Stimulated activated CD8-positive, alpha-beta memory T cell treated with anti-CD3 and anti-CD28 coated beads, Interleukin-12 subunit alpha, Interleukin-12 subunit beta, amount 100 ng/mL, for 4 hours (primary cell): ENCODE measurements around the gene VDAC2.
"Not testable (repeated sequence)": the region's sequence is repeated elsewhere in the genome, so short reads cannot be mapped to it uniquely, and the experiment has no call there.

Experiments
- DNase-seq: peaks from one replicate; pipeline ENCODE4 v3.0.0-alpha.2; 2020; ENCODE audit warnings: low read depth

Gene VDAC2

DNA sequence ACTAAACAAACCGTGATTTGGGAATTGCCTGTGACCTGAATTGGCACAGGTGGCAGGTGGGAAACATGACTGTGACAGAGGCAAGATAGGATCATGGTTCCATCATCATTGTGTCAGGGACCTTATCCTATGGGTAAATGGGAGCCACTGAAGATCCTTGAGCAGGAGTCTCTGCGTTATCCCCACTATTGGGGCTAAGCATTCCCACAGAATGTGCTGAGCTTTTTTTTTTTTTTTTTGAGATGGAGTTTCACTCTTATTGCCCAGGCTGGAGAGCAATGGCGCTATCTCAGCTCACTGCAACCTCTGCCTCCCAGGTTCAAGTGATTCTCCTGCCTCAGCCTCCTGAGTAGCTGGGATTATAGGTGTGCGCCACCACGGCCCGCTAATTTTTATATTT, 10.6 kb upstream of the VDAC2 start:
- not testable (repeated sequence) for DNase-seq

GRCh38 chr10:75201793-75202307, 8.7 kb upstream of the VDAC2 start:
- no peak for DNase-seq

DNA sequence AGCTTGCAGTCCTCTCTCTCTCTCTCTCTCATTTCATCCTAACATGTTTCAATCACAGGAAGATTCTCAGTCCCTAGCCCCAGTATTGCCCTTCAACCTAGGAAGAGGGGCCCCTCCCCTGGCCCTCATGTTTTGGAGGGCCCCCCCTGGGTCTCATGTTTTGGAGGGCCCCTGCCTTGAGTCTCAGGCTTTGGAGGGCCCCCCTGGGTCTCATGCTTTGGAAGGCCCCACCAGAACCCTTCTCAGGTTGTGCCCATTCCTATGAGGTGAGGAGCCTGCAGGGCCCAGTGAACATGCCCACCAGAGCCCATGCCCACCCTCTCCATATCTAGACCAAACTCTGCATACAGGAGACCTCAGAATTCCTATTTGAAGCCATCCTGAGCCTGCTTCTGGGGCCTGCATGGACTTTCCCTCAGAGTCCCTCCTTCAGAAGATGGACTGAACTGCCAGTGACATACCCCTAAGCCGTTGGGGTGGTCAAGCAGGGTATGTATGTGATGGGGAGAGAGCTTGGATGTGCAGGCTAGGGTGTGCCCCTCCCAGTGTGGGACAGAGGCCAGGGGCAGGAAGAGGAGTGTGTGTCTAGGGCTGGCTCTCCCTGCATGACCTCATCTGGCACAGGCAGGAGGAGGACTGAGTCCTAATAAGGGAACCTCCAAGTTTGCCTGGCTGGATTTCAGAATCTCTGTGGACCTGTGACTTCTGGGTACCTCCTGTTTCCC, 8.1 kb upstream of the VDAC2 start:
- no peak for DNase-seq

DNA sequence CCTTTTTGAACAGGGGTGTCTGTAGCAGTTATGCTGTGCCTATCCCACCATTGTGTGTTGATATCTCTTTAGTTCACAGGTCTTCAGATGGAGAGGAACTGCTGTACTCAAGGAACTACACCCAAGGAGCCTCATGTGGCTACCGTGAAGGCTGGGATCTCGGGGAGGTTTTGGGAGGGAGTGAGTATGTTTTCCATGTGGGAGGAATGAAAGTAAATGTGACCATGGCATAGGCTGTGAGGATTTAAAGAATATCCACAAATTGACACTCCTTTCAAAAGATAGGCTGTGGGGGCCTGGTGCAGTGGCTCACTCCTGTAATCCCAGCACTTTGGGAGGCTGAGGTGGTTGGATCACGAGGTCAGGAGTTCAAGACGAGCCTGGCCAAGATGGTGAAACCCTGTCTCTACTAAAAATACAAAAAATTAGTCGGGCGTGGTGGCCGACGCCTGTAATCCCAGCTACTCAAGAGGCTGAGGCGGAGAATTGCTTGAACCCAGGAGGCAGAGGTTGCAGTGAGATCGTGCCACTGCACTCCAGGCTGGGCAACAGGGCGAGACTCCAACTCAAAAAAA, 7.5 kb upstream of the VDAC2 start:
- not testable (repeated sequence) for DNase-seq

DNA sequence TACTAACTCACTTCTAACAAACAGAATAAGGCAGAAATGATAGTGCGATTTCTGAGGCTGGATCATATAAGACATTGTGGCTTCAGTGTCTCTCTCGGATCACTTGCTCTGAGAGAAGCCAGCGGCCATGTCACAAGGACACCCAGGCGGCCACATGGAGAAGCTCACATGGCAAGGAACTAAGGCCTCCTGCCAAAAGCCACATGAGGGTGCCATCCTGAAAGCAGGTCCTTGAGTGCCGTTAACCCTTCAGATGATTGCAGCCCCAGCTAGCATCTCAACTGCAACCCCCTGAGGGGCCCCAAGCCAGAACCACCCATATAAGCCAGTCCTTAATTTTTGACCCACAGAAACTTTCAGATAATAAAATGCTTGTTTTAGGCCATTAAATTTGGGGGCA, 6.9 kb upstream of the VDAC2 start:
- no peak for DNase-seq

- no peak for DNase-seq
Observed at GRCh38 chr10:75205908-75206307, 4.7 kb upstream of the VDAC2 start.

GRCh38 chr10:75206638-75207037, 4.0 kb upstream of the VDAC2 start:
- DNase-seq: not testable (repeated sequence)

- no peak for DNase-seq
Observed at GRCh38 chr10:75207079-75207856, 3.3 kb upstream of the VDAC2 start.

DNA sequence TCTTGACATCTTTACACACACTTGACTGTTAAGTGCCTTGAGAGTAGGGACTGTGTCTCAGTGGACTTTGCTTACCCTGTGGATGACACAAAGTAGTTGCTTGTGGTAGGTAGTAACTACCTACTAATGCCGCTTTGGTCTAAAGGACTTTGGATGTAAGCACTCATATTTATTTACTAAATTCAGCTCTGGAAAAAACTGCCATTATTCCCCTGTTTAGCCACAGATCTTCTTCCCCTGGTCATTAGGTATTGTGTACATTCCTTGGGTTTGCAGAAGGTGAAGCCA, 2.8 kb upstream of the VDAC2 start:
- no peak for DNase-seq

- no peak for DNase-seq
Observed at GRCh38 chr10:75208181-75208580, 2.4 kb upstream of the VDAC2 start.

- no peak for DNase-seq
Observed at GRCh38 chr10:75209086-75209920, 1.3 kb upstream of the VDAC2 start.

GRCh38 chr10:75209921-75210281, 695 bp upstream of the VDAC2 start:
- peak; percentile 61 for DNase-seq

- DNase-seq: no peak
Observed at GRCh38 chr10:75211007-75211691, 553 bp downstream of the VDAC2 start.

- no peak for DNase-seq
Observed at GRCh38 chr10:75212343-75212742, 1.7 kb downstream of the VDAC2 start.

- no peak for DNase-seq
Observed at GRCh38 chr10:75220274-75220673, 9.7 kb downstream of the VDAC2 start.

DNA sequence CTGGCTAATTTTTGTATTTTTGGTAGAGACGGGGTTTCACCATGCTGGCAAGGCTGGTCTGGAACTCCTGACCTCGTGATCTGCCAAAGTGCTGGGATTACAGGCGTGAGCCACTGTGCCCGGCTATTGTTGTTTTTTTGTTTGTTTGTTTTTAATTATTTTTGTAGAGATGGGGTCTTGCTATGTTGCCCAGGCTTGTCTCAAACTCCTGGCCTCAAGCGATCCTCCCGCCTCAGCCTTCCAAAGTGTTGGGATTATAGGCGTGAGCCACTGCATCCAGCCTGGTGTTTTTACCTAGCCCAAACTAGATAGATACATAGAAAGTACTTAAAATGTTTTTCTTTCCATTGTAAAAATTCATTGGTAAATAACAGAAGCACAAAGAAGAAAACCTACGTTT, 10.9 kb downstream of the VDAC2 start:
- DNase-seq: not testable (repeated sequence)

GRCh38 chr10:75223507-75223906, 12.9 kb downstream of the VDAC2 start:
- DNase-seq: no peak

DNA sequence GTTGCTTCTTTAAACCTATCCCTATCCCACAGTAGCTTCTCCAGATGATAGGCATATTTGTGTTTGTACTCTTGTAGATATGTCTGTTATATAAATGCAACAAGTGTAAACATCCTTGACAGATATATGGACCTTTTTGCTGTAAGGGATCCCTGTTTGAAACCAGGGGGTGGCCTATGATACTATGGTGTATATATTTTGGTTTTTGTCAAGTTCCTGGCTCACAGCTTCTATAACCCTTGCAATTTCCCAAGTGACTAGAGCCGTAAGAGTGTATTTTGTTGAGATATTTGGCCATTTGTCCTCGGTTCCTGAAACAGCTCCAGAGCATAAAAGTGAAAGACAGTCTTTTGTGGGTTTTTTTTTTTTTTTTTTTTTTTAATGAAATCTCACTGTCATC, 15.5 kb downstream of the VDAC2 start:
- DNase-seq: no peak

GRCh38 chr10:75226656-75227055, 16.1 kb downstream of the VDAC2 start:
- no peak for DNase-seq

DNA sequence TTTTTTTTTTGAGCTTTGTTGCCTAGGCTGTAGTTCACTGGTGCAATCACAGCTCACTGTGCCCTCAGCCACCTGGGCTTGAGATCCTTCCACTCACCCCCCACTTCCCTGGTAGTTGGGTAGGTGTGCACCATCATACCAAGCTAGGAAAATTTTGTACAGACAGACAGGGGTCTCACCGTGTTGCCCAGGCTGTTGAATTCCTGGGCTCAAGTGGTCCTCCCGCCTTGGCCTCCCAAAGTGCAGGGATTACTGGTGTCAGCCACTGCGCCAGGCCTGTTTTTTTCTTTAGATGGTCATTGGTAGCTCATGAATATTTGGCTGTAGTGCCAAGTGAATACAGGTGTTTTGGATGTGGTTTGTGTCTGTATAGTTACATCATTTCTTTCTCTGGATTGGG, 17.7 kb downstream of the VDAC2 start:
- DNase-seq: no peak

- no peak for DNase-seq
Observed at GRCh38 chr10:75228834-75229233, 18.2 kb downstream of the VDAC2 start.

DNA sequence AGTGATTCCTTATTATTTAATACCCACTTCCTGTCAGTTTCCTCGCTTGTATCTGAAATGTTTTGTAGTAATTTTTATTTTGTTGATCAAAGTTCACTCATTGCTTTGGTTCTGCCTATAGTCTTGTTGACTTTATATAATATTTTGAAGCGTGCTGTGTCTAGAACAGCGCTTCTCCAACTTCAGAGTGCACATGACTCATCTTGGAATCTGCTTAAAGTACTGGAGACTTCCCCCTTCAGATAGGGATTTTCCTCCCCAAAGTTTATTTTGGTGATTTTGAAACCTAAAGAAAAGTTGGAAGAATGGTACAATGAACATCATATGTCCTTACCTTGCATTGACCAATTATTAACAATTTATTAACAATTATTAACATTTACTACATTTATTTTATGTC, 19.4 kb downstream of the VDAC2 start:
- no peak for DNase-seq
